ENCODE measurements around the gene ZFPL1. TPM values are rescaled to one million over a fixed set of nuclear protein-coding genes. Genes with fewer than 3 reads are reported as not detected.

Gene ZFPL1
- total RNA-seq, 2 donors from 2014 or later = 34.1 to 36.5 TPM

DNA sequence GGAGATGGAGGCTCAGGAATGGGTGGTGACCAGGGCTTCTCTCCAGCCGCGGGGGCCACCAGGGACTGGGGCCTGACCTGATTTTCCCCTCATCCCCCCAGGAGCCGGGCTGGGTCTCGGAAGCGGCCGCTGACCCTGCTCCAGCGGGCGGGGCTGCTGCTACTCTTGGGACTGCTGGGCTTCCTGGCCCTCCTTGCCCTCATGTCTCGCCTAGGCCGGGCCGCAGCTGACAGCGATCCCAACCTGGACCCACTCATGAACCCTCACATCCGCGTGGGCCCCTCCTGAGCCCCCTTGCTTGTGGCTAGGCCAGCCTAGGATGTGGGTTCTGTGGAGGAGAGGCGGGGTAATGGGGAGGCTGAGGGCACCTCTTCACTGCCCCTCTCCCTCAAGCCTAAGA is 3.8 kb downstream of the ZFPL1 start:
- ATAC-seq = no peak
- peaks cover 15% of the 10 kb centered on the region for H3K36me3 Mint-ChIP-seq
- peaks cover 20 to 26% of the 10 kb centered on the region in 2 donors for H3K4me1 Mint-ChIP-seq (ENCODE audit: low read depth in 2 of 2)

DNA sequence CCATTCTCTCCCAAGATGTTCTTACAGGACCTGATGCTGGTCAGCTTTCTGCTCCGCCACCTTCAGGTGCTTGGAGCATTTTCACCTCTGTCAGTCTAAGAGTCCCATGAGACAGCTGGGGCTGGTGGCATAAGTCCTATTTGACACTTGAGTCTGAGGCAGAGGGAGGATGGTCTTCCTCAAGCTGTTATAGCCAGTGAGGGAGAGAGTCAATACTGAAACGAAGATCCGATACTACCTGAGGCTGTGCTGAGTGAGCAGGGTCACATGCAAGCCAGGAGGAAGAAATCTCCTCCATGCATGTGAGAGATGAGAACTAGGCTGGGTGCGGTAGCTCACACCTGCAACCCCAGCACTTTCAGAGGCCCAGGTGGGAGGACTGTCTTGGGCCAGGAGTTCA is 5.6 kb downstream of the ZFPL1 start:
- Mint-ChIP-seq H3K4me3 (no peak overlapping the region), H3K4me1 (ENCODE audit: low read depth in 2 of 2) (peaks cover 5 to 8% of the 10 kb centered on the region in 2 donors), H3K27me3 (no peaks in the 10 kb centered on the region), H3K9me3 (no peaks in the 10 kb centered on the region), H3K36me3 (peaks cover 15% of the 10 kb centered on the region), H3K27ac (no peak overlapping the region)
- ATAC-seq (no peak), DNase-seq (ENCODE audit: low spot score) (peak; percentile 31)

More for the DNA sequence above, 3.8 kb downstream of the ZFPL1 start:
- H3K9me3 Mint-ChIP-seq = no peaks in the 10 kb centered on the region
- H3K4me3 Mint-ChIP-seq = no peak overlapping the region
- no peak overlapping the region for H3K27ac Mint-ChIP-seq
- H3K27me3 Mint-ChIP-seq = no peaks in the 10 kb centered on the region
- no peak for DNase-seq (ENCODE audit: low spot score)

DNA sequence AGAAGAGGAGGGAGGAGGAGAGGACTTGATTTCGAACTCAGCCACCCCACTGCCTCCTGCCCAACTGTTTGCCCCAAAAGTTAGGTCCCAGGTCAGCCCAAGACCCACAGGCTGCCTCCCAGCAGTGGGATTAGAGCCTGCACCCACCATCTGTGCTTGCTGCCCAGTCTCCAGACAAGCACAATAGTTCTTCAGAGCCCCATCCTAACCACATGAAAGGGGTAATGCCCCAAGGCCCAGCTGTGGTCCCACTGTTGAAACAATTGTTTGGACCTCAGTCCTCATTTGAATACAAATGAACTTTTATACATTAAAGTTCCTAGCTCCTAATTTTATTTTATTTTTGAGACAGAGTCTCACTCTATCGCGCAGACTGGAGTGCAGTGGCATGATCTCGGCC is 6.6 kb downstream of the ZFPL1 start:
- Mint-ChIP-seq H3K4me3 (no peak overlapping the region), H3K27me3 (no peaks in the 10 kb centered on the region), H3K27ac (no peak overlapping the region), H3K36me3 (peaks cover 12% of the 10 kb centered on the region), H3K9me3 (no peaks in the 10 kb centered on the region), H3K4me1 (ENCODE audit: low read depth in 2 of 2) (peaks cover 4 to 5% of the 10 kb centered on the region in 2 donors)
- ATAC-seq (no peak), DNase-seq (ENCODE audit: low spot score) (no peak)

GRCh38 chr11:65095427-65095826 is 11.4 kb downstream of the ZFPL1 start:
- Mint-ChIP-seq H3K27ac (peak overlapping the region; percentile 85 to 92), H3K9me3 (no peaks in the 10 kb centered on the region), H3K36me3 (no peaks in the 10 kb centered on the region), H3K4me1 (ENCODE audit: low read depth in 2 of 2) (peaks cover 12 to 16% of the 10 kb centered on the region in 2 donors), H3K27me3 (no peaks in the 10 kb centered on the region), H3K4me3 (peak overlapping the region; percentile 88)
- no peak for DNase-seq (ENCODE audit: low spot score)
- ATAC-seq = no peak

DNA sequence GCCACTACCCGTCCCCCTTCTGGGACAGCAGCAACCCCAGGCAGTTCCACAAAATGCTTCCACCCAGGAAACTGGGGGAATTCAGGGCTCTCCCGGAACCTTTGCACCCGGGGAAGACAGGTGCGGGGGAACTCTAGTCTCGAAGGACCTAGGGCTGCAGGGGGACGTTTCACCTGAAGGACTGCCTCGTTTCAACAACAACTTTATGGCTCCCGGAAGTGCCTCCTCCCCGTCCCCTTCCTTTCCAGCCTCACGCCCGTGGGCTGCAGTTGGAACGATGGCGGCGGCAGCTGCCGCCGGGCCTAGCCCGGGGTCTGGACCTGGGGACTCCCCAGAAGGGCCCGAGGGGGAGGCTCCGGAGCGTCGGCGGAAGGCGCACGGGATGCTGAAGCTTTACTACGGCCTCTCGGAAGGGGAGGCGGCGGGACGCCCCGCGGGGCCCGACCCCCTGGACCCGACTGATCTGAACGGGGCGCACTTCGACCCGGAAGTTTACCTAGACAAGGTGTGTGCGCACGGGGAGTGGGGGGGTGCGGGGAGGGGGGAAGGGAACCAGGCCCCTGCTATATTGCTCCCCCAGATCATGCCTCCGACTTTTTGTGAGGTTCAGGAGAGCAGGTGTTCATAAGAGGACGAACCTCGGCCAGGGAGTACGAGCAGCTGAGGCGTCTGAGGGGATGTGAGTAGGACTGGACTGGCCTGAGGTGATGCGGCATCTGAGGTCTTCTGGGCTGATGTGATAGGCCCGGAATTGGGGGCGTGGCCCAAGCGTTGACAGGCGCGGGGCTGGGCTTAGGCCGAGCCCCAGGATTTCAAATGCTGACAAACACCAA is 12.2 kb downstream of the ZFPL1 start, which contains the start of gene VPS51:
TSS of gene VPS51 (plus strand) at position 241 of the 833 bp plus-strand sequence. CDS start at position 278, 37 bp downstream.
- Mint-ChIP-seq H3K27me3 (no peaks in the 10 kb centered on the region), H3K4me3 (peak within 1 kb of the TSS; percentile 88), H3K27ac (peak within 1 kb of the TSS; percentile 85 to 92), H3K4me1 (ENCODE audit: low read depth in 2 of 2) (peaks cover 12 to 16% of the 10 kb centered on the region in 2 donors), H3K9me3 (no peaks in the 10 kb centered on the region), H3K36me3 (no peaks in the 10 kb centered on the region)
- ATAC-seq (peak; percentile 97 to 98), DNase-seq (ENCODE audit: low spot score) (peak; percentile 88)

- ATAC-seq = no peak
- H3K9me3 Mint-ChIP-seq = no peaks in the 10 kb centered on the region
- peak overlapping the region; percentile 85 to 92 for H3K27ac Mint-ChIP-seq
- H3K4me1 Mint-ChIP-seq (ENCODE audit: low read depth in 2 of 2) = peaks cover 12 to 16% of the 10 kb centered on the region in 2 donors
- peak overlapping the region; percentile 88 for H3K4me3 Mint-ChIP-seq
- H3K36me3 Mint-ChIP-seq = no peaks in the 10 kb centered on the region
- peak; percentile 45 for DNase-seq (ENCODE audit: low spot score)
- H3K27me3 Mint-ChIP-seq = no peaks in the 10 kb centered on the region
These were observed 12.9 kb downstream of the ZFPL1 start for GRCh38 chr11:65096926-65097325.

GRCh38 chr11:65100674-65101350 is 16.8 kb downstream of the ZFPL1 start:
- Mint-ChIP-seq H3K27ac (no peak overlapping the region), H3K9me3 (no peaks in the 10 kb centered on the region), H3K4me3 (no peak overlapping the region), H3K36me3 (no peaks in the 10 kb centered on the region), H3K27me3 (no peaks in the 10 kb centered on the region), H3K4me1 (ENCODE audit: low read depth in 2 of 2) (peaks cover 19% of the 10 kb centered on the region in 2 donors)
- ATAC-seq (no peak), DNase-seq (ENCODE audit: low spot score) (no peak)

DNA sequence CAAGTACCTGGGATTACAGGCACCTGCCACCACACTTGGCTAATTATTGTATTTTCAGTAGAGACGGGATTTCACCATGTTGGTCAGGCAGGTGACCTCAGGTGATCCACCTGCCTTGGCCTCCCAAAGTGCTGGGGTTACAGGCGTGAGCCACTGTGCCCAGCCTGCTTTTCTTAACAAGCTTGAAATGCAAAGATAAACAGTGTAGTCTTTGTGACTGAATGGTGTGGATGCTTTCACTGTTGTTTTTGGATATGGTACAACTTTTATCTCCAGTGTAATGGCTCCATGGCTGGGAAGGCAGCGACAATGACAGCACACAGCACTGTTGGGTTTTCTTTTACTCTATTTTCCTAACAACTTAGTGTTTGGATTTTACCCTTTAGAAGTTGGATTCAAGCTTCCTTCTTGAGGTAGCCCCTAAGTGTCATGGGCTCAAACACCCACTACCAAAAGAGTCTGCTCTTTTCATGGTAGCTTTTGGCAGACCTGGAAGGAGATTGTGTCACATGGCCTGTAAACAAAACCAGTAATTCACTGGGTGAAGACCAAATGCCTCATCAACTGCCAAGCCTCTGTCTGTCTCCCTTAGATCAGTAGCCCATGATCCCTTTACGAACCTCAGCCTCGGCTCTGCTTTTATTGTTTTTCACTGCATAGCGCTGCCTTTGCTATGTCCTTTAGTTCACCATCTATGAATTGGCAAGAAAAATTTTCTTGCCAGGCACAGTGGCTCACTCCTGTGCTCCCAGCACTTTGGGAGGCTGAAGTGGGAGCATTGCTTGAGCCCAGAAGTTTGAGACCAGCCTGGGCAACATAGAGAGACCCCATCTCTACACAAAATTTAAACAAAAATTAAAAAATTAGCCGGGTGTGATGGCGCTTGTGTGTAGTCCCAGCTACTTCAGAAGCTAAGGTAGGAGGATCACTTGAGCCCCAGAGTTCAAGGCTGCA is 18.4 kb downstream of the ZFPL1 start:
- no peak overlapping the region for H3K4me3 Mint-ChIP-seq
- no peak overlapping the region for H3K27ac Mint-ChIP-seq
- no peak for ATAC-seq
- peaks cover 19 to 25% of the 10 kb centered on the region in 2 donors for H3K4me1 Mint-ChIP-seq (ENCODE audit: low read depth in 2 of 2)
- H3K36me3 Mint-ChIP-seq = no peaks in the 10 kb centered on the region
- no peaks in the 10 kb centered on the region for H3K27me3 Mint-ChIP-seq
- peak; percentile 39 for DNase-seq (ENCODE audit: low spot score)
- H3K9me3 Mint-ChIP-seq = no peaks in the 10 kb centered on the region

- Mint-ChIP-seq H3K9me3 (no peaks in the 10 kb centered on the region), H3K4me1 (ENCODE audit: low read depth in 2 of 2) (peaks cover 14 to 22% of the 10 kb centered on the region in 2 donors), H3K27ac (no peak overlapping the region)
These were observed 19.5 kb downstream of the ZFPL1 start for GRCh38 chr11:65103476-65103875.

DNA sequence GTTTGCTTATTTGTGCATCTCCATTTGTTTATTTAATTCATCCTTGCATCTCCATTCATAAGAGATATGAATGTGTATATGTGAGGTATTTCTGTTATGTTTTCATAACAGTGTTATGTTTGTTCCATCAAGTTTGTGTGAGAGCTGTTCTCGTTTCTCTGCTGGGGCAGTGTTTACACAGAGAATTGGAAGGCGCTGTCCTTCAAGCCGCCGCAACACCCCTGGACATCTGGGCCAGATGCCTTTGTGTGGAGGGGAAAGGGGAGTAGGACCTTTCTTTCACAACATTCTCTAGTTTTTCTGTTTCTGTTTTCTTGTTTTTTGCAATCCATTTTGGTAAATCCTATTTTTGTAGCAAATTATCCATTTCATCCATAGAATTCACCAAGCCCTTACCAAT is 20.6 kb downstream of the ZFPL1 start:
- peak overlapping the region in 1 of 2 donors; percentile 85 for H3K27ac Mint-ChIP-seq
- ATAC-seq = no peak
- H3K9me3 Mint-ChIP-seq = no peaks in the 10 kb centered on the region
- H3K4me1 Mint-ChIP-seq (ENCODE audit: low read depth in 2 of 2) = peaks cover 7 to 17% of the 10 kb centered on the region in 2 donors
- no peak overlapping the region for H3K4me3 Mint-ChIP-seq
- peak; percentile 13 for DNase-seq (ENCODE audit: low spot score)
- no peaks in the 10 kb centered on the region for H3K36me3 Mint-ChIP-seq
- no peaks in the 10 kb centered on the region for H3K27me3 Mint-ChIP-seq

More at GRCh38 chr11:65103476-65103875, 19.5 kb downstream of the ZFPL1 start:
- DNase-seq (ENCODE audit: low spot score) (peak; percentile 18), ATAC-seq (no peak)
- no peaks in the 10 kb centered on the region for H3K27me3 Mint-ChIP-seq
- H3K4me3 Mint-ChIP-seq = no peak overlapping the region
- no peaks in the 10 kb centered on the region for H3K36me3 Mint-ChIP-seq

- Mint-ChIP-seq H3K4me1 (ENCODE audit: low read depth in 2 of 2) (peaks cover 20 to 35% of the 10 kb centered on the region in 2 donors), H3K27me3 (no peaks in the 10 kb centered on the region), H3K27ac (no peak overlapping the region), H3K36me3 (no peaks in the 10 kb centered on the region), H3K4me3 (no peak overlapping the region), H3K9me3 (no peaks in the 10 kb centered on the region)
- no peak for ATAC-seq
- DNase-seq (ENCODE audit: low spot score) = peak; percentile 15
These were observed 23.1 kb downstream of the ZFPL1 start for GRCh38 chr11:65107078-65107477.

DNA sequence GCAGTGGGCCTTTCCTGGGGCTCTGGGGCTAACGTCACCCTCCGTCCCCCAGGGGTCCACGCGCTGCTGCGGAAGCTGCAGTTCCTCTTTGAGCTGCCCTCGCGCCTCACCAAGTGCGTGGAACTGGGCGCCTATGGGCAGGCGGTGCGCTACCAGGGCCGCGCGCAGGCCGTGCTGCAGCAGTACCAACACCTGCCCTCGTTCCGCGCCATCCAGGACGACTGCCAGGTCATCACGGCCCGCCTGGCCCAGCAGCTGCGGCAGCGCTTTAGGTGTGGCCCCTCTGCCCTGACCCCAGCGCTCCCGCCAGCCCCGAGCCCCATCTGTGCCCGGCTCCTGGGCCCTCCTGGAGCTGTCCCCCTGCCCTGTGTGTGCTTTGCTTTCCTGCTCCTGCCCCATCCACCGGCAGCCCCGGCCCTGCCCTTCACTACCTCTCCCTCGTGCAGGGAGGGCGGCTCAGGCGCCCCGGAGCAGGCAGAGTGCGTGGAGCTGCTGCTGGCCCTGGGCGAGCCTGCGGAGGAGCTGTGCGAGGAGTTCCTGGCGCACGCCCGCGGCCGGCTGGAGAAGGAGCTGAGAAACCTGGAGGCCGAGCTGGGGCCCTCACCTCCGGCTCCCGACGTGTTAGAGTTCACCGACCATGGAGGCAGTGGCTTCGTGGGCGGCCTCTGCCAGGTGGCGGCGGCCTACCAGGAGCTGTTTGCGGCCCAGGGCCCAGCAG is 23.9 kb downstream of the ZFPL1 start:
- Mint-ChIP-seq H3K4me1 (ENCODE audit: low read depth in 2 of 2) (peaks cover 21 to 36% of the 10 kb centered on the region in 2 donors), H3K27ac (no peak overlapping the region), H3K9me3 (no peaks in the 10 kb centered on the region), H3K27me3 (no peaks in the 10 kb centered on the region), H3K36me3 (no peaks in the 10 kb centered on the region), H3K4me3 (no peak overlapping the region)
- ATAC-seq = no peak
- peak; percentile 51 for DNase-seq (ENCODE audit: low spot score)
